HEK293 (cell line): ENCODE data around the gene TRIM44.

Source experiments
- GFI1B ChIP-seq: fragments of 450-650 bp; formaldehyde crosslinking; IDR thresholded peaks from 2 replicates; pipeline ENCODE4 v1.5.1; 2016; ENCODE audit warnings: missing biosample characterization, missing genetic modification characterization
- HOXA7 ChIP-seq: sonication (generic); formaldehyde crosslinking; IDR thresholded peaks from 2 replicates; pipeline ENCODE4 v1.8.1; 2022; ENCODE audit warnings: missing genetic modification reagents, borderline replicate concordance
- KLF17 ChIP-seq: fragments of 450-650 bp; formaldehyde crosslinking; IDR thresholded peaks from 2 replicates; pipeline ENCODE4 v1.5.1; 2016; ENCODE audit warnings: missing biosample characterization, missing genetic modification characterization
- KLF7 ChIP-seq: fragments of 450-650 bp; formaldehyde crosslinking; IDR thresholded peaks from 2 replicates; pipeline ENCODE4 v1.5.1; 2016; ENCODE audit warnings: missing biosample characterization, missing genetic modification characterization, borderline replicate concordance
- MZF1 ChIP-seq: fragments of 450-650 bp; formaldehyde crosslinking; IDR thresholded peaks from 2 replicates; pipeline ENCODE4 v1.5.1; 2017; ENCODE audit warnings: missing biosample characterization, missing genetic modification characterization, borderline replicate concordance
- REST ChIP-seq: fragments of 450-650 bp; formaldehyde crosslinking; IDR thresholded peaks from 2 replicates; pipeline ENCODE4 v1.5.1; 2016; ENCODE audit warnings: missing biosample characterization, missing genetic modification characterization
- WT1 ChIP-seq: fragments of 450-650 bp; formaldehyde crosslinking; IDR thresholded peaks from 2 replicates; pipeline ENCODE4 v1.5.1; 2016; ENCODE audit warnings: missing biosample characterization, missing genetic modification characterization
- YY1 ChIP-seq: fragments of 450-650 bp; formaldehyde crosslinking; IDR thresholded peaks from 2 replicates; pipeline ENCODE4 v1.5.1; 2018; ENCODE audit warnings: missing biosample characterization, missing genetic modification characterization
- ZBTB11 ChIP-seq: fragments of 450-650 bp; formaldehyde crosslinking; conservative IDR thresholded peaks from 2 replicates; pipeline ENCODE4 v1.5.1; 2016; ENCODE audit warnings: low read depth, missing biosample characterization, missing genetic modification characterization
- ZBTB17 ChIP-seq: fragments of 450-650 bp; formaldehyde crosslinking; IDR thresholded peaks from 2 replicates; pipeline ENCODE4 v1.5.1; 2016; ENCODE audit warnings: missing biosample characterization, missing genetic modification characterization
- ZBTB44 ChIP-seq: fragments of 450-650 bp; IDR thresholded peaks from 2 replicates; pipeline ENCODE4 v1.5.1; 2018; ENCODE audit warnings: missing biosample characterization, mild to moderate bottlenecking, missing genetic modification characterization
- ZBTB48 ChIP-seq: fragments of 450-650 bp; formaldehyde crosslinking; IDR thresholded peaks from 2 replicates; pipeline ENCODE4 v1.5.1; 2016; ENCODE audit warnings: missing biosample characterization, missing genetic modification characterization
- ZFHX2 ChIP-seq: fragments of 450-650 bp; formaldehyde crosslinking; conservative IDR thresholded peaks from 2 replicates; pipeline ENCODE4 v1.5.1; 2016; ENCODE audit warnings: missing biosample characterization, missing genetic modification characterization
- ZFP41 ChIP-seq: fragments of 450-650 bp; formaldehyde crosslinking; IDR thresholded peaks from 2 replicates; pipeline ENCODE4 v1.5.1; 2016; ENCODE audit warnings: missing biosample characterization, missing genetic modification characterization, borderline replicate concordance
- ZNF140 ChIP-seq: fragments of 450-650 bp; formaldehyde crosslinking; IDR thresholded peaks from 2 replicates; pipeline ENCODE4 v1.5.1; 2016; ENCODE audit warnings: missing biosample characterization, missing genetic modification characterization
- ZNF157 ChIP-seq: fragments of 450-650 bp; formaldehyde crosslinking; IDR thresholded peaks from 2 replicates; pipeline ENCODE4 v1.5.1; 2016; ENCODE audit warnings: missing biosample characterization, missing genetic modification characterization
- ZNF18 ChIP-seq: fragments of 450-650 bp; formaldehyde crosslinking; IDR thresholded peaks from 2 replicates; pipeline ENCODE4 v1.5.1; 2016; ENCODE audit warnings: missing biosample characterization, missing genetic modification characterization
- ZNF2 ChIP-seq: fragments of 450-650 bp; formaldehyde crosslinking; IDR thresholded peaks from 2 replicates; pipeline ENCODE4 v1.5.1; 2016; ENCODE audit warnings: missing biosample characterization, missing genetic modification characterization
- ZNF221 ChIP-seq: fragments of 450-650 bp; formaldehyde crosslinking; IDR thresholded peaks from 2 replicates; pipeline ENCODE4 v1.5.1; 2017; ENCODE audit warnings: missing biosample characterization, missing genetic modification characterization, borderline replicate concordance
- ZNF274 ChIP-seq, 2 experiments: fragments of 200-500 bp in 1 of 2; fragments of 450-650 bp in 1 of 2; sonication (Bioruptor generic) in 1 of 2; formaldehyde crosslinking in 1 of 2; IDR thresholded peaks; 2 replicates each; pipeline versions ENCODE4 v1.5.1 to v1.6.1; 2014 to 2016; ENCODE audit warnings: borderline replicate concordance in 1 of 2, inconsistent platforms in 1 of 2, low read length in 1 of 2, missing biosample characterization in 1 of 2, missing genetic modification characterization in 1 of 2
- ZNF341 ChIP-seq: fragments of 450-650 bp; formaldehyde crosslinking; IDR thresholded peaks from 2 replicates; pipeline ENCODE4; 2016; ENCODE audit warnings: low read depth, missing biosample characterization, missing genetic modification characterization
- ZNF350 ChIP-seq: fragments of 450-650 bp; formaldehyde crosslinking; IDR thresholded peaks from 2 replicates; pipeline ENCODE4 v1.5.0; 2017; ENCODE audit warnings: missing biosample characterization, mild to moderate bottlenecking, missing genetic modification characterization
- ZNF391 ChIP-seq: fragments of 450-650 bp; formaldehyde crosslinking; IDR thresholded peaks from 2 replicates; pipeline ENCODE4 v1.5.1; 2016; ENCODE audit warnings: low read depth, missing biosample characterization, missing genetic modification characterization, borderline replicate concordance
- ZNF501 ChIP-seq: fragments of 450-650 bp; formaldehyde crosslinking; IDR thresholded peaks from 2 replicates; pipeline ENCODE4 v1.5.1; 2016; ENCODE audit warnings: missing biosample characterization, missing genetic modification characterization
- ZNF654 ChIP-seq: fragments of 450-650 bp; formaldehyde crosslinking; IDR thresholded peaks from 2 replicates; pipeline ENCODE4 v1.5.1; 2016; ENCODE audit warnings: low read depth, missing biosample characterization, missing genetic modification characterization
- ZNF701 ChIP-seq: fragments of 450-650 bp; formaldehyde crosslinking; IDR thresholded peaks from 2 replicates; pipeline ENCODE4 v1.5.1; 2016; ENCODE audit warnings: missing biosample characterization, missing genetic modification characterization
- ZNF707 ChIP-seq: fragments of 450-650 bp; formaldehyde crosslinking; IDR thresholded peaks from 2 replicates; pipeline ENCODE4 v1.5.1; 2016; ENCODE audit warnings: missing biosample characterization, missing genetic modification characterization

The TRIM44 gene

GRCh38 chr11:35617687-35618496, 44.7 kb upstream of the TRIM44 start, which contains the start of gene FJX1 (continued):
- TF ChIP-seq REST (tag by site-specific recombination) (no peak), KLF17 (tag by site-specific recombination) (no peak), KLF7 (tag by site-specific recombination) (no peak), ZNF350 (no peak), ZNF707 (no peak), ZBTB11 (tag by site-specific recombination) (peak; percentile 36; the same call in 1 of the 2 replicates), ZBTB48 (peak; percentile 80), YY1 (tag by site-specific recombination) (no peak), ZNF654 (tag by site-specific recombination) (no peak), ZFHX2 (tag by site-specific recombination) (peak; percentile 69), ZFP41 (no peak), ZNF157 (tag by site-specific recombination) (no peak), ZNF701 (tag by site-specific recombination) (no peak), ZNF501 (peak; percentile 54; the same call in 1 of the 2 replicates), MZF1 (tag by site-specific recombination) (no peak), GFI1B (tag by site-specific recombination) (no peak), ZNF391 (no peak), ZNF140 (tag by site-specific recombination) (no peak), ZNF18 (tag by site-specific recombination) (no peak), ZNF274 (IDR thresholded peaks at IDR 0.05; ENCODE audit: low read length) (no peak), ZNF274 (tag by site-specific recombination; IDR thresholded peaks at IDR 0.05; ENCODE audit: borderline replicate concordance) (no peak), ZNF2 (tag by site-specific recombination) (peak; percentile 33; the same call in 1 of the 2 replicates), ZNF221 (no peak), ZNF341 (tag by site-specific recombination) (no peak), WT1 (tag by site-specific recombination) (peak; percentile 62), ZBTB17 (peak; percentile 83), ZBTB44 (tag by site-specific recombination) (no peak), HOXA7 (CRISPR knock-in tag) (no peak)
